Measurements from ENCODE around the gene CARM1.

DNA sequence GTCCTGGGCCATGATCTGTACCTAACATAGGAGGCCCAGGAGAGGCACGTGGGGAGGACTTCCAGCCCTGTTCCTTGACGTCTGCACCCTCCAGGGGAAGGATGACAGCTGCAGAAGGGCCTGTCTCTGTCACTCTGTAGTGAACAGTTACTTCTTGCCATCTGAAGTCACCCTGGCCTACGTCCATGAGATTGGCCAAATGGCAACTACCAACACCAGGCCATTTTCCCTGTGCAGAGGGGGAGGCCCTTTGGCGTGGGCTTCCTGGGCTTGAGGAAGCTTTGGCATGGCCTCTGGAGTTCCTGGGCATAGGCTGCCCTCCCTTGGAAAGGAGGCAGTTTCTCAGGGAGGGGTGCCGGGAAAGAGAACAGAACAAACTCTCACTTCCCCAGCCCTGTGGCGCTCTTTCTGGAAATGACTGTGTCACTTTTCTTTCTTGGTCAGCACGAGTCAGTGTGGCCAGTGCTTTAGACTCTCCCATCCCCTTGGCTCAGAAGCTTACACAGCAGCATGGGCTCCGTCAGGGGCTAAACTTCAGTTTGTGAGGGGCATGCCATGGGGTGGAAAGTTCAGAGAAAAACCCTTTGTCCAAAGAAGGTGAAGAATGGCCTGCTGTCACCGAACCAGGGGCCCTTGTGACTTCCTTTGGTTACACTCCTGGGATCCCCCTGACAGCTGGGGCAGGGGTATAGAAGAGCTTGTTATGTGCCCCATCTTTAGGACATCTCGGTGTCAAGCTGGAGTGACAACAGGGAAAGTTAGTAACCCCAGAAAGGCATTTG, 5.3 kb downstream of the CARM1 start:
- TF ChIP-seq, protein P1, sequence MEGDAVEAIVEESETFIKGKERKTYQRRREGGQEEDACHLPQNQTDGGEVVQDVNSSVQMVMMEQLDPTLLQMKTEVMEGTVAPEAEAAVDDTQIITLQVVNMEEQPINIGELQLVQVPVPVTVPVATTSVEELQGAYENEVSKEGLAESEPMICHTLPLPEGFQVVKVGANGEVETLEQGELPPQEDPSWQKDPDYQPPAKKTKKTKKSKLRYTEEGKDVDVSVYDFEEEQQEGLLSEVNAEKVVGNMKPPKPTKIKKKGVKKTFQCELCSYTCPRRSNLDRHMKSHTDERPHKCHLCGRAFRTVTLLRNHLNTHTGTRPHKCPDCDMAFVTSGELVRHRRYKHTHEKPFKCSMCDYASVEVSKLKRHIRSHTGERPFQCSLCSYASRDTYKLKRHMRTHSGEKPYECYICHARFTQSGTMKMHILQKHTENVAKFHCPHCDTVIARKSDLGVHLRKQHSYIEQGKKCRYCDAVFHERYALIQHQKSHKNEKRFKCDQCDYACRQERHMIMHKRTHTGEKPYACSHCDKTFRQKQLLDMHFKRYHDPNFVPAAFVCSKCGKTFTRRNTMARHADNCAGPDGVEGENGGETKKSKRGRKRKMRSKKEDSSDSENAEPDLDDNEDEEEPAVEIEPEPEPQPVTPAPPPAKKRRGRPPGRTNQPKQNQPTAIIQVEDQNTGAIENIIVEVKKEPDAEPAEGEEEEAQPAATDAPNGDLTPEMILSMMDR (conservative IDR thresholded peaks at IDR 0.05 in 1 of 2, IDR thresholded peaks at IDR 0.05 in 1 of 2; ENCODE audit: low read depth in 1 of 2, low read length in 2 of 2), result no peak
- no peak for TF ChIP-seq EZH2 (IDR thresholded peaks at IDR 0.05; ENCODE audit: low read length, missing control alignments)
